WTC11 (cell line): ENCODE data around the gene NCOA1. TPM values are rescaled to one million over a fixed set of nuclear protein-coding genes. Genes with fewer than 3 reads are reported as not detected.

Experiments used
- ATAC-seq: fragments of 200-7000 bp; cut with Tn5 transposase; 2 replicates; pipeline ENCODE4 v1.10.0; 2021; ENCODE audit warnings: mild to moderate bottlenecking, moderate library complexity
- CTCF ChIA-PET: fragments of 300-600 bp; sonication (Branson Sonifier 250); formaldehyde crosslinking; loops from one replicate; lab custom pipeline; 2021; ENCODE audit warnings: antibody characterized with exemption; lab: Charles Lee
- POLR2A ChIA-PET: fragments of 350-600 bp; sonication (Branson Sonifier 250); formaldehyde crosslinking; loops from one replicate; lab custom pipeline; 2021; ENCODE audit warnings: antibody characterized with exemption; lab: Charles Lee
- DNase-seq: peaks from one replicate; pipeline ENCODE4 v3.0.0; 2021; ENCODE audit warnings: low spot score
- H3K27ac Mint-ChIP-seq: 2 replicates; pipeline ENCODE4 v1.8.0; 2021; ENCODE audit warnings: mixed read lengths
- H3K27me3 Mint-ChIP-seq: 2 replicates; pipeline ENCODE4 v1.8.0; 2021; ENCODE audit warnings: low read depth, mild to moderate bottlenecking, moderate library complexity, mixed read lengths
- H3K36me3 Mint-ChIP-seq: 2 replicates; pipeline ENCODE4 v1.8.0; 2021; ENCODE audit warnings: mixed read lengths
- H3K4me1 Mint-ChIP-seq: 2 replicates; pipeline ENCODE4 v1.8.0; 2022; ENCODE audit warnings: mixed read lengths
- H3K4me3 Mint-ChIP-seq: 2 replicates; pipeline ENCODE4 v1.8.0; 2021; ENCODE audit warnings: mild to moderate bottlenecking, moderate library complexity, mixed read lengths
- H3K9me3 Mint-ChIP-seq: 2 replicates; pipeline ENCODE4 v1.8.0; 2021; ENCODE audit warnings: mixed read lengths
- ATF1 ChIP-seq: sonication (generic); formaldehyde crosslinking; IDR thresholded peaks from 2 replicates; pipeline ENCODE4 v1.8.1; 2023; ENCODE audit warnings: mild to moderate bottlenecking, moderate library complexity, missing genetic modification reagents
- CREM ChIP-seq: sonication (generic); formaldehyde crosslinking; IDR thresholded peaks from 2 replicates; pipeline ENCODE4 v1.8.1; 2022; ENCODE audit warnings: mild to moderate bottlenecking, missing genetic modification reagents, moderate library complexity
- ERG ChIP-seq: fragments of 250-450 bp; sonication (Bioruptor Pico); IDR thresholded peaks from 2 replicates; pipeline ENCODE4 v1.8.0; 2021; ENCODE audit warnings: mild to moderate bottlenecking
- MXD4 ChIP-seq: fragments of 250-450 bp; sonication (Bioruptor Pico); IDR thresholded peaks from 2 replicates; pipeline ENCODE4 v1.8.0; 2021; ENCODE audit warnings: mild to moderate bottlenecking, moderate library complexity, borderline replicate concordance
- NFATC4 ChIP-seq: fragments of 250-450 bp; sonication (Bioruptor Pico); IDR thresholded peaks from 2 replicates; pipeline ENCODE4 v1.9.0; 2021; ENCODE audit warnings: mild to moderate bottlenecking
- NFYB ChIP-seq: sonication (generic); formaldehyde crosslinking; conservative IDR thresholded peaks from 2 replicates; pipeline ENCODE4 v1.8.0; 2022; ENCODE audit warnings: low read depth, missing genetic modification reagents
- NR3C1 ChIP-seq: sonication (generic); formaldehyde crosslinking; conservative IDR thresholded peaks from 2 replicates; pipeline ENCODE4 v1.8.1; 2023; ENCODE audit warnings: low read depth, mild to moderate bottlenecking, missing genetic modification reagents
- SOX15 ChIP-seq: fragments of 250-450 bp; sonication (Bioruptor Pico); IDR thresholded peaks from 2 replicates; pipeline ENCODE4 v1.9.0; 2021; ENCODE audit warnings: mild to moderate bottlenecking
- STAT6 ChIP-seq: sonication (generic); formaldehyde crosslinking; conservative IDR thresholded peaks from 2 replicates; pipeline ENCODE4 v1.8.1; 2023; ENCODE audit warnings: mild to moderate bottlenecking, low read depth, missing genetic modification reagents, moderate library complexity
- ZNF138 ChIP-seq: sonication (generic); formaldehyde crosslinking; conservative IDR thresholded peaks from 2 replicates; pipeline ENCODE4 v1.8.1; 2022; ENCODE audit warnings: mild to moderate bottlenecking, moderate library complexity, missing genetic modification reagents
- ZNF219 ChIP-seq: sonication (generic); formaldehyde crosslinking; IDR thresholded peaks from 2 replicates; pipeline ENCODE4 v1.8.0; 2023; ENCODE audit warnings: missing genetic modification reagents, mild to moderate bottlenecking, borderline replicate concordance
- ZNF671 ChIP-seq: fragments of 250-450 bp; sonication (Bioruptor Pico); IDR thresholded peaks from 2 replicates; pipeline ENCODE4 v1.8.0; 2021; ENCODE audit warnings: mild to moderate bottlenecking
- total RNA-seq: library from RNA; stranded (reverse); gene quantifications from 3 replicates; pipeline ENCODE4 v1.2.3, GENCODE V29; 2021
- TF ChIP-seq, protein P1 (sequence below): sonication (generic); formaldehyde crosslinking; IDR thresholded peaks from 2 replicates; pipeline ENCODE4 v1.8.1; 2023; ENCODE audit warnings: mild to moderate bottlenecking, missing genetic modification reagents
- TF ChIP-seq, protein P2 (sequence below): sonication (generic); formaldehyde crosslinking; IDR thresholded peaks from 2 replicates; pipeline ENCODE4 v1.8.0; 2022; ENCODE audit warnings: mild to moderate bottlenecking, missing genetic modification reagents
- TF ChIP-seq, protein P3 (sequence below): sonication (generic); formaldehyde crosslinking; conservative IDR thresholded peaks from 2 replicates; pipeline ENCODE4 v1.8.1; 2022; ENCODE audit warnings: mild to moderate bottlenecking, missing genetic modification reagents
- TF ChIP-seq, protein P4 (sequence below): fragments of 250-450 bp; sonication (Bioruptor Pico); IDR thresholded peaks from 2 replicates; pipeline ENCODE4 v2.1.2; 2022; ENCODE audit warnings: mild to moderate bottlenecking, moderate library complexity

Gene NCOA1
- total RNA-seq, 1 experiment from 2014 or later = 16.9 TPM

DNA sequence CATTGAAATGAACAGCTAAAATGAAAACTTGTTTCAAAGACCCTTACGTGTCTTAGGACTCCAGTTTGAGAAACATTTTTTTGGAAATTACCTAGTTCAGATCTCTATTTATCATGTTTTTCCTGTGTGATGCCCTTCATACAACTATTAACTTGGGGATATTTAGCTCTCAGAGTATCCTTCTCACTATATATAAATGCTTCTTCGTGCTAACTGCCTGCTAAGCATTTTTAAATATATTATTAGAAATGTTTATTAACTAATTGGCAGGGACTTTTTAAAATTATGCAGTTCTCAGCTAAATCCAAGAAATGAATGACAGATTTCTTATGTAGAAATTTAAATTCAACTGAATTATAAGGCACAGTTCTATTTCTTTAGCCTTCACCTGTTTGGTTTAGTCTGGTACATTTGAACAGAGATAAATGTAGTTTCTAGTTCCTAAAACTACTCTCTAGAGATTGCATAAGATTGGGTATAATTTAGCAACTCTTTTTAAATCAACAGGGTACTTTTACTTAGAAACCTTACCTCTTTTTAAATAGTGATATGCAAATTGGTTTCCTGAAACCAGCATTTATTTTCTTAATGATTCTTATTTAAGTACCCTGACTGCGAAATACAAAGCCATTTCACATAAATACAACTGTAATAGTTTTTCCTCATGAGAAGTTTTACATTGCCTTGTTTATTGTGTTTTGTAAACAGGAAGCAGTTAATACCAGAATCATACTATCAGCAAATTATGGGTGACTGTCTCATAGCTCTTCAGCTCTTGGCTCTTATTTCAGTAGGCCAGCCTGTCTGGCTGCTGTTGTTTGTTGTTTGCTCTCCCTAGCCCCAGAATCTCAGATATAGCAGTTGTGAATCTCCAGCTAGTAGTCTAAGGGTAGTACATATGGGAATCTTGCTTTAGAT is 161.5 kb downstream of the NCOA1 start (continued):
- TF ChIP-seq CREM (CRISPR knock-in tag) (no peak), SOX15 (no peak), NFYB (CRISPR knock-in tag) (no peak), ZNF219 (no peak), ZNF671 (CRISPR knock-in tag) (no peak), NFATC4 (no peak)

GRCh38 chr2:24657818-24658217 is 166.8 kb downstream of the NCOA1 start:
- CTCF ChIA-PET = no interaction called here
- Mint-ChIP-seq H3K4me3 (no peak overlapping the region), H3K4me1 (peaks cover 7% of the 10 kb centered on the region), H3K9me3 (no peaks in the 10 kb centered on the region), H3K27ac (no peak overlapping the region), H3K36me3 (no peaks in the 10 kb centered on the region), H3K27me3 (no peaks in the 10 kb centered on the region)
- TF ChIP-seq MXD4 (CRISPR knock-in tag) = no peak
- TF ChIP-seq, protein P1, sequence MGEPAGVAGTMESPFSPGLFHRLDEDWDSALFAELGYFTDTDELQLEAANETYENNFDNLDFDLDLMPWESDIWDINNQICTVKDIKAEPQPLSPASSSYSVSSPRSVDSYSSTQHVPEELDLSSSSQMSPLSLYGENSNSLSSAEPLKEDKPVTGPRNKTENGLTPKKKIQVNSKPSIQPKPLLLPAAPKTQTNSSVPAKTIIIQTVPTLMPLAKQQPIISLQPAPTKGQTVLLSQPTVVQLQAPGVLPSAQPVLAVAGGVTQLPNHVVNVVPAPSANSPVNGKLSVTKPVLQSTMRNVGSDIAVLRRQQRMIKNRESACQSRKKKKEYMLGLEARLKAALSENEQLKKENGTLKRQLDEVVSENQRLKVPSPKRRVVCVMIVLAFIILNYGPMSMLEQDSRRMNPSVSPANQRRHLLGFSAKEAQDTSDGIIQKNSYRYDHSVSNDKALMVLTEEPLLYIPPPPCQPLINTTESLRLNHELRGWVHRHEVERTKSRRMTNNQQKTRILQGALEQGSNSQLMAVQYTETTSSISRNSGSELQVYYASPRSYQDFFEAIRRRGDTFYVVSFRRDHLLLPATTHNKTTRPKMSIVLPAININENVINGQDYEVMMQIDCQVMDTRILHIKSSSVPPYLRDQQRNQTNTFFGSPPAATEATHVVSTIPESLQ (CRISPR knock-in tag) = no peak
- TF ChIP-seq, protein P2, sequence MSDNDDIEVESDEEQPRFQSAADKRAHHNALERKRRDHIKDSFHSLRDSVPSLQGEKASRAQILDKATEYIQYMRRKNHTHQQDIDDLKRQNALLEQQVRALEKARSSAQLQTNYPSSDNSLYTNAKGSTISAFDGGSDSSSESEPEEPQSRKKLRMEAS (CRISPR knock-in tag) = no peak
- TF ChIP-seq ZNF138 = no peak
- no peak for TF ChIP-seq ERG
- TF ChIP-seq ATF1 (CRISPR knock-in tag) = no peak
- TF ChIP-seq, protein P3, sequence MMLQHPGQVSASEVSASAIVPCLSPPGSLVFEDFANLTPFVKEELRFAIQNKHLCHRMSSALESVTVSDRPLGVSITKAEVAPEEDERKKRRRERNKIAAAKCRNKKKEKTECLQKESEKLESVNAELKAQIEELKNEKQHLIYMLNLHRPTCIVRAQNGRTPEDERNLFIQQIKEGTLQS (CRISPR knock-in tag) = no peak
- TF ChIP-seq NR3C1 (CRISPR knock-in tag) = no peak
- TF ChIP-seq, protein P4, sequence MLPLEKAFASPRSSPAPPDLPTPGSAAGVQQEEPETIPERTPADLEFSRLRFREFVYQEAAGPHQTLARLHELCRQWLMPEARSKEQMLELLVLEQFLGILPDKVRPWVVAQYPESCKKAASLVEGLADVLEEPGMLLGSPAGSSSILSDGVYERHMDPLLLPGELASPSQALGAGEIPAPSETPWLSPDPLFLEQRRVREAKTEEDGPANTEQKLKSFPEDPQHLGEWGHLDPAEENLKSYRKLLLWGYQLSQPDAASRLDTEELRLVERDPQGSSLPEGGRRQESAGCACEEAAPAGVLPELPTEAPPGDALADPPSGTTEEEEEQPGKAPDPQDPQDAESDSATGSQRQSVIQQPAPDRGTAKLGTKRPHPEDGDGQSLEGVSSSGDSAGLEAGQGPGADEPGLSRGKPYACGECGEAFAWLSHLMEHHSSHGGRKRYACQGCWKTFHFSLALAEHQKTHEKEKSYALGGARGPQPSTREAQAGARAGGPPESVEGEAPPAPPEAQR (CRISPR knock-in tag) = no peak
- TF ChIP-seq STAT6 (CRISPR knock-in tag) = no peak
- ATAC-seq (no peak), DNase-seq (no peak)
- POLR2A ChIA-PET = no interaction called here
